ENCODE results near the gene FAM120A. TPM values are rescaled to one million over a fixed set of nuclear protein-coding genes. Genes with fewer than 3 reads are reported as not detected.
A peak's percentile ranks its signal among the peaks of the same experiment; 100 is the strongest.

Gene FAM120A
- total RNA-seq, 4 donors from 2014 or later: 44.4 to 94.7 (median 72.3) TPM

- in situ Hi-C loops (cut with MboI; ENCODE audit: low sequenced_read_pairs in 4 of 4): loop anchor here in 2 of 4 donors (25.0 kb wide), 2 partner anchors 97 to 353 kb away; no protein-coding TSS in a partner anchor
- no peak for DNase-seq
- H3K27me3 ChIP-seq: no peaks in the 10 kb centered on the region
- H3K36me3 ChIP-seq: no peaks in the 10 kb centered on the region
- H3K27ac ChIP-seq: peak overlapping the region in 3 of 4 donors; percentile 0 to 59 (median 5)
- intact Hi-C loops (cut with DNase I; ENCODE audit: low total_unique reads): no loop called here
- peaks cover 70 to 76% of the 10 kb centered on the region in 2 donors for H3K4me1 ChIP-seq
- no peaks in the 10 kb centered on the region for H3K9me3 ChIP-seq
- no peak for ATAC-seq
- TF ChIP-seq CTCF (IDR thresholded peaks at IDR 0.05 in 4 of 5, conservative IDR thresholded peaks at IDR 0.05 in 1 of 5) (no peak), POLR2A (IDR thresholded peaks at IDR 0.05) (no peak)
- H3K4me3 ChIP-seq: no peak overlapping the region
These were observed 13.4 kb downstream of the FAM120A start for GRCh38 chr9:93464876-93465275.

GRCh38 chr9:93465855-93466254, 14.4 kb downstream of the FAM120A start:
- intact Hi-C loops (cut with DNase I; ENCODE audit: low total_unique reads): no loop called here
- in situ Hi-C loops (cut with MboI; ENCODE audit: low sequenced_read_pairs in 4 of 4): loop anchor here in 2 of 4 donors (25.0 kb wide), 2 partner anchors 96 to 354 kb away; no protein-coding TSS in a partner anchor
- Histone ChIP-seq H3K27ac (peak overlapping the region; percentile 44 to 59 (median 48)), H3K4me3 (no peak overlapping the region), H3K27me3 (no peaks in the 10 kb centered on the region), H3K36me3 (no peaks in the 10 kb centered on the region), H3K4me1 (peaks cover 71 to 73% of the 10 kb centered on the region in 2 donors), H3K9me3 (no peaks in the 10 kb centered on the region)
- no peak for DNase-seq
- ATAC-seq: peak; percentile 31 to 56
- TF ChIP-seq POLR2A (IDR thresholded peaks at IDR 0.05) (no peak), CTCF (IDR thresholded peaks at IDR 0.05 in 4 of 5, conservative IDR thresholded peaks at IDR 0.05 in 1 of 5) (no peak)

GRCh38 chr9:93466416-93467061, 15.1 kb downstream of the FAM120A start:
- in situ Hi-C loops (cut with MboI; ENCODE audit: low sequenced_read_pairs in 4 of 4) (loop anchor here in 2 of 4 donors (25.0 kb wide), 2 partner anchors 96 to 354 kb away; no protein-coding TSS in a partner anchor), intact Hi-C loops (cut with DNase I; ENCODE audit: low total_unique reads) (no loop called here)
- H3K4me1 ChIP-seq: peaks cover 72 to 73% of the 10 kb centered on the region in 2 donors
- H3K4me3 ChIP-seq: no peak overlapping the region
- no peaks in the 10 kb centered on the region for H3K9me3 ChIP-seq
- H3K27me3 ChIP-seq: no peaks in the 10 kb centered on the region
- peak in 1 of 2 donors; percentile 13 for ATAC-seq
- H3K27ac ChIP-seq: peak overlapping the region; percentile 44 to 59 (median 48)
- no peaks in the 10 kb centered on the region for H3K36me3 ChIP-seq
- TF ChIP-seq CTCF (IDR thresholded peaks at IDR 0.05 in 4 of 5, conservative IDR thresholded peaks at IDR 0.05 in 1 of 5) (no peak), POLR2A (IDR thresholded peaks at IDR 0.05) (no peak)
- no peak for DNase-seq

- DNase-seq (no peak), ATAC-seq (no peak)
- in situ Hi-C loops (cut with MboI; ENCODE audit: low sequenced_read_pairs in 4 of 4): loop anchor here in 2 of 4 donors (25.0 kb wide), 2 partner anchors 95 to 355 kb away; no protein-coding TSS in a partner anchor
- no peaks in the 10 kb centered on the region for H3K36me3 ChIP-seq
- intact Hi-C loops (cut with DNase I; ENCODE audit: low total_unique reads): no loop called here
- peak overlapping the region; percentile 44 to 59 (median 48) for H3K27ac ChIP-seq
- TF ChIP-seq CTCF (IDR thresholded peaks at IDR 0.05 in 4 of 5, conservative IDR thresholded peaks at IDR 0.05 in 1 of 5): no peak
- TF ChIP-seq POLR2A (IDR thresholded peaks at IDR 0.05): no peak
- no peaks in the 10 kb centered on the region for H3K27me3 ChIP-seq
- H3K4me3 ChIP-seq: no peak overlapping the region
- H3K4me1 ChIP-seq: peaks cover 67 to 69% of the 10 kb centered on the region in 2 donors
- no peaks in the 10 kb centered on the region for H3K9me3 ChIP-seq
These were observed 15.6 kb downstream of the FAM120A start for GRCh38 chr9:93467062-93467416.
